A549 (cell line): ENCODE measurements around the gene RAB12. TPM values are rescaled to one million over a fixed set of nuclear protein-coding genes. Genes with fewer than 3 reads are reported as not detected.

Experiments
- ATAC-seq, 2 experiments: fragments of 200-7000 bp in 1 of 2; fragments of >200 bp in 1 of 2; cut with Nextera tagmentation in 1 of 2; cut with Tn5 transposase in 1 of 2; 3 replicates each; pipeline versions ENCODE4 v1.8.0 to v1.9.1; 2018 to 2020; ENCODE audit warnings: mild to moderate bottlenecking in 1 of 2, moderate library complexity in 1 of 2
- CTCF ChIA-PET: fragments of 300-600 bp; sonication (Branson Sonifier 250); formaldehyde crosslinking; extraction: SDS; loops from one replicate; lab custom pipeline; 2021; ENCODE audit warnings: antibody characterized with exemption, inconsistent platforms; lab: Yijun Ruan, JAX
- POLR2A ChIA-PET: fragments of 350-600 bp; formaldehyde crosslinking; extraction: SDS; loops from one replicate; lab custom pipeline; 2021; ENCODE audit warnings: antibody characterized with exemption, inconsistent platforms; lab: Yijun Ruan, JAX
- DNase-seq, 2 experiments: peaks; one replicate each; pipeline versions ENCODE4 v3.0.0 to v3.0.0-alpha.2; 2011 to 2016; ENCODE audit warnings: low read depth in 1 of 2, low spot score in 1 of 2
- FAIRE-seq: peaks from 2 replicates; lab custom pipeline; 2011; peaks lifted over from hg19 to GRCh38; lab: Jason Lieb, UNC
- H3K27ac ChIP-seq, 2 experiments: fragments of >200 bp; sonication (Bioruptor Twin); formaldehyde crosslinking; 3 replicates each; pipeline ENCODE4 v1.5.1; 2016 to 2017
- H3K4me1 ChIP-seq: fragments of >200 bp; sonication (Bioruptor Twin); formaldehyde crosslinking; 3 replicates; pipeline ENCODE4 v1.6.1; 2016
- H3K4me2 ChIP-seq: fragments of >200 bp; sonication (Bioruptor Twin); formaldehyde crosslinking; 3 replicates; pipeline ENCODE4 v1.6.1; 2016
- H3K4me3 ChIP-seq: fragments of >200 bp; sonication (Bioruptor Twin); formaldehyde crosslinking; 3 replicates; pipeline ENCODE4 v1.5.1; 2016
- H3K9me3 ChIP-seq: fragments of >200 bp; sonication (Bioruptor Twin); formaldehyde crosslinking; 3 replicates; pipeline ENCODE4 v1.6.1; 2016
- CBX2 ChIP-seq: fragments of 200-600 bp; sonication (generic); IDR thresholded peaks from 2 replicates; pipeline ENCODE4 v1.6.1; 2016; ENCODE audit warnings: low read depth, mild to moderate bottlenecking, borderline replicate concordance
- CEBPB ChIP-seq, 2 experiments: fragments of >200 bp in 1 of 2; sonication (Bioruptor Twin) in 1 of 2; formaldehyde crosslinking in 1 of 2; IDR thresholded peaks; 2 replicates each; pipeline ENCODE4 v1.6.1; 2012 to 2016
- CTCF ChIP-seq: fragments of >200 bp; sonication (Bioruptor Twin); formaldehyde crosslinking; IDR thresholded peaks from 3 replicates; pipeline ENCODE4 v1.5.1; 2016
- E2F6 ChIP-seq: IDR thresholded peaks from 2 replicates; pipeline ENCODE4 v1.6.1; 2012; ENCODE audit warnings: low read depth, borderline replicate concordance
- EHMT2 ChIP-seq: fragments of 200-600 bp; sonication (generic); IDR thresholded peaks from 2 replicates; pipeline ENCODE4 v1.6.1; 2016; ENCODE audit warnings: antibody characterized with exemption, low read depth, mild to moderate bottlenecking, moderate library complexity
- EP300 ChIP-seq, 2 experiments: fragments of >200 bp; sonication (Bioruptor Twin); formaldehyde crosslinking; IDR thresholded peaks; 2 replicates in 1 of 2; 3 replicates in 1 of 2; pipeline ENCODE4 v1.6.1; 2016 to 2017
- ESRRA ChIP-seq: fragments of 150-350 bp; IDR thresholded peaks from 2 replicates; pipeline ENCODE4 v1.6.1; 2014; ENCODE audit warnings: mild to moderate bottlenecking, low read length, borderline replicate concordance
- FOSB ChIP-seq: fragments of 250-450 bp; sonication (Bioruptor Pico); IDR thresholded peaks from 2 replicates; pipeline ENCODE4 v1.5.0; 2020; ENCODE audit warnings: mild to moderate bottlenecking, moderate library complexity
- HDAC2 ChIP-seq: fragments of 200-600 bp; sonication (generic); IDR thresholded peaks from 2 replicates; pipeline ENCODE4 v1.6.1; 2016
- HES2 ChIP-seq: fragments of >200 bp; sonication (Bioruptor Twin); formaldehyde crosslinking; IDR thresholded peaks from 2 replicates; pipeline ENCODE4 v1.6.1; 2016
- HEYL ChIP-seq: fragments of 250-450 bp; sonication (Bioruptor Pico); IDR thresholded peaks from 2 replicates; pipeline ENCODE4 v1.8.0; 2021; ENCODE audit warnings: mild to moderate bottlenecking, moderate library complexity
- HOXB13 ChIP-seq: fragments of 250-450 bp; sonication (Bioruptor Pico); IDR thresholded peaks from 2 replicates; pipeline ENCODE4 v1.5.0; 2020; ENCODE audit warnings: low read depth, mild to moderate bottlenecking, moderate library complexity
- HOXB5 ChIP-seq: fragments of 250-450 bp; sonication (Bioruptor Pico); IDR thresholded peaks from 2 replicates; pipeline ENCODE4 v1.5.0; 2020; ENCODE audit warnings: mild to moderate bottlenecking, moderate library complexity
- KDM5A ChIP-seq: fragments of 200-600 bp; sonication (generic); IDR thresholded peaks from 2 replicates; pipeline ENCODE4 v1.6.1; 2016; ENCODE audit warnings: antibody characterized with exemption, mild to moderate bottlenecking
- MAFK ChIP-seq: fragments of 450-650 bp; IDR thresholded peaks from 2 replicates; pipeline ENCODE4 v1.6.1; 2014; ENCODE audit not compliant: partially characterized antibody
- MAX ChIP-seq: IDR thresholded peaks from 2 replicates; pipeline ENCODE4 v1.6.1; 2012
- MAZ ChIP-seq: fragments of 150-350 bp; IDR thresholded peaks from 2 replicates; pipeline ENCODE4 v1.6.1; 2014; ENCODE audit warnings: antibody characterized with exemption, low read depth, low read length, borderline replicate concordance
- NPAS2 ChIP-seq: fragments of 250-450 bp; sonication (Bioruptor Pico); IDR thresholded peaks from 2 replicates; pipeline ENCODE4 v1.8.0; 2022; ENCODE audit warnings: mild to moderate bottlenecking, moderate library complexity, borderline replicate concordance
- NR3C1 ChIP-seq: fragments of >200 bp; sonication (Bioruptor Twin); formaldehyde crosslinking; IDR thresholded peaks from 3 replicates; pipeline ENCODE4 v1.6.1; 2017
- PBX3 ChIP-seq: IDR thresholded peaks from 2 replicates; pipeline ENCODE4 v1.6.1; 2012
- PHF8 ChIP-seq: fragments of 200-600 bp; sonication (generic); IDR thresholded peaks from 2 replicates; pipeline ENCODE4 v1.6.1; 2016; ENCODE audit warnings: low read depth, mild to moderate bottlenecking, antibody characterized with exemption, moderate library complexity, borderline replicate concordance
- RAD21 ChIP-seq, 2 experiments: fragments of >200 bp in 1 of 2; sonication (Bioruptor Twin) in 1 of 2; formaldehyde crosslinking in 1 of 2; IDR thresholded peaks in 1 of 2; conservative IDR thresholded peaks in 1 of 2; 2 replicates in 1 of 2; 3 replicates in 1 of 2; pipeline ENCODE4 v1.6.1; 2012 to 2018; ENCODE audit warnings: inconsistent platforms in 1 of 2
- RARB ChIP-seq: fragments of 250-450 bp; sonication (Bioruptor Pico); IDR thresholded peaks from 2 replicates; pipeline ENCODE4 v1.8.0; 2021; ENCODE audit warnings: mild to moderate bottlenecking, moderate library complexity
- RNF2 ChIP-seq: fragments of 200-600 bp; sonication (generic); IDR thresholded peaks from 2 replicates; pipeline ENCODE4 v1.6.1; 2016; ENCODE audit warnings: low read depth, mild to moderate bottlenecking, antibody characterized with exemption, moderate library complexity, borderline replicate concordance
- SMC3 ChIP-seq: fragments of >200 bp; sonication (Bioruptor Twin); formaldehyde crosslinking; IDR thresholded peaks from 3 replicates; pipeline ENCODE4 v1.6.1; 2018; ENCODE audit warnings: inconsistent platforms
- ZFP36 ChIP-seq: fragments of 450-650 bp; IDR thresholded peaks from 2 replicates; pipeline ENCODE4 v1.6.1; 2014; ENCODE audit warnings: borderline replicate concordance; ENCODE audit not compliant: partially characterized antibody
- ZSCAN20 ChIP-seq: fragments of 250-450 bp; sonication (Bioruptor Pico); IDR thresholded peaks from 2 replicates; pipeline ENCODE4 v1.8.0; 2022; ENCODE audit warnings: mild to moderate bottlenecking, moderate library complexity
- WGBS: methylation state at CpG from one replicate; pipeline ENCODE4 v1.1.6; 2017; ENCODE audit errors: missing lambda C conversion rate; 5-methylcytosine and 5-hydroxymethylcytosine counted together
- polyA plus RNA-seq, 4 experiments: library from polyadenylated mRNA; depleted of rRNA in 3 of 4; stranded (reverse); fragments of >200 nt; fragmentation: RNase III in 1 of 4; extraction: RNeasy Plus Mini Kit Qiagen cat#74134 plus additional on column Dnase treatment in 1 of 4; gene quantifications; 2 replicates in 3 of 4; 3 replicates in 1 of 4; pipeline ENCODE4 v1.2.3, GENCODE V29; 2011 to 2017

RAB12 gene
- polyA plus RNA-seq, 2 of the 4 experiments (the other 2 are of a cell fraction) = 23.4 to 31.3 TPM

GRCh38 chr18:8626414-8627106 lies 17.3 kb downstream of the RAB12 start:
- no peak for DNase-seq
- Histone ChIP-seq H3K4me3 (no peak overlapping the region), H3K4me1 (peaks cover 10% of the 10 kb centered on the region; the same call in 2 of the 3 replicates), H3K27ac (no peak overlapping the region)
- no peak for TF ChIP-seq FOSB (CRISPR knock-in tag)
- TF ChIP-seq, all 56 proteins: peak for 0
- FAIRE-seq (no peak), ATAC-seq (no peak)
- Histone ChIP-seq H3K4me2 (no peak overlapping the region), H3K9me3 (no peaks in the 10 kb centered on the region)
- ChIA-PET CTCF (interaction anchor here (0.8 to 1.7 kb wide), 3 partner anchors 11 to 27 kb away, joined by 3 to 4 read pairs (median 3); no protein-coding TSS in a partner anchor), POLR2A (no interaction called here)
- 88% methylated on average over 6 of the region's 6 CpGs for WGBS

GRCh38 chr18:8627107-8627472 lies 17.9 kb downstream of the RAB12 start:
- CTCF ChIA-PET = interaction anchor here (0.8 kb wide), 1 partner anchor 27 kb away, joined by 3 read pairs; no protein-coding TSS in a partner anchor
- FAIRE-seq = no peak
- Histone ChIP-seq H3K4me1 (peaks cover 10% of the 10 kb centered on the region; the same call in 2 of the 3 replicates), H3K4me2 (no peak overlapping the region), H3K27ac (no peak overlapping the region), H3K4me3 (no peak overlapping the region), H3K9me3 (no peaks in the 10 kb centered on the region)
- DNase-seq = no peak
- POLR2A ChIA-PET = no interaction called here
- TF ChIP-seq MAZ (no peak), HEYL (no peak), HOXB5 (no peak), CEBPB (IDR thresholded peaks at IDR 0.05) (no peak), RARB (CRISPR knock-in tag) (no peak), EHMT2 (no peak), RAD21 (conservative IDR thresholded peaks at IDR 0.05 in 1 of 2, IDR thresholded peaks at IDR 0.05 in 1 of 2) (no peak), KDM5A (no peak), HOXB13 (CRISPR knock-in tag) (no peak), MAX (no peak), PHF8 (no peak), NR3C1 (no peak), SMC3 (no peak), ZFP36 (no peak), PBX3 (no peak), CBX2 (no peak), RNF2 (no peak), FOSB (CRISPR knock-in tag) (no peak)
- no peak for ATAC-seq
- 88% methylated on average over 11 of the region's 11 CpGs for WGBS

- 95% methylated on average over 4 of the region's 4 CpGs for WGBS
- DNase-seq = no peak
Measured at GRCh38 chr18:8627540-8627939, 18.3 kb downstream of the RAB12 start.

More at GRCh38 chr18:8627540-8627939, 18.3 kb downstream of the RAB12 start:
- ChIA-PET POLR2A (no interaction called here), CTCF (interaction anchor here (1.0 to 1.1 kb wide), 2 partner anchors 360 to 365 kb away, joined by 3 read pairs; no protein-coding TSS in a partner anchor)
- H3K4me3 ChIP-seq = no peak overlapping the region
- H3K4me1 ChIP-seq = peaks cover 10% of the 10 kb centered on the region; the same call in 2 of the 3 replicates
- TF ChIP-seq HDAC2 = no peak
- TF ChIP-seq MAFK = no peak
- TF ChIP-seq NPAS2 (CRISPR knock-in tag) = no peak
- TF ChIP-seq E2F6 = no peak
- TF ChIP-seq ESRRA = no peak
- TF ChIP-seq CTCF = no peak
- no peak for TF ChIP-seq EP300 (IDR thresholded peaks at IDR 0.05)
- TF ChIP-seq ZFP36 = no peak
- TF ChIP-seq ZSCAN20 (CRISPR knock-in tag) = no peak
- no peak for TF ChIP-seq HES2
- H3K9me3 ChIP-seq = no peaks in the 10 kb centered on the region
- FAIRE-seq = no peak
- no peak overlapping the region for H3K4me2 ChIP-seq
- ATAC-seq = no peak
- H3K27ac ChIP-seq = no peak overlapping the region
